Measurements from ENCODE around the gene VGLL2.

Gene VGLL2

DNA sequence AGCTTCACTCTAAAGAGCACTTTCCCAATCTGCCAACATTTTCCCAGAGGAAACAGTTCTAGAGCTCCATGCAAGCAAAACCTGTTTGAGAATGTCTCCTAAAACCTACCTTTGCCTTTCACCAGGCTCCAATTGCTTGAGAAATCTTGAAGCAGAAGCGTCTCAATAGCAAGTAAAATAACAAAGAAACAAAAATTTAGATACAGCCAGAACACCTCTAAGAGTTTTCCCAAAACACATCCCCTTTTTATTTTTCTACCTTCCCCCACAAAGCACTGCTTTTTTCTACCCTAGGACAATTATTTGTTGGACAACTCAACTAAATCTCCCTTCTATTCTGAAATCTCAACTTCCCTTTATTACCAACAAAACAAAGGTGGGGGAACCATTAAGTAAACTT, 3.6 kb downstream of the VGLL2 start:
- DNase-seq (ENCODE audit: low read depth in 1 of 2, low spot score in 1 of 2) = no peak

DNA sequence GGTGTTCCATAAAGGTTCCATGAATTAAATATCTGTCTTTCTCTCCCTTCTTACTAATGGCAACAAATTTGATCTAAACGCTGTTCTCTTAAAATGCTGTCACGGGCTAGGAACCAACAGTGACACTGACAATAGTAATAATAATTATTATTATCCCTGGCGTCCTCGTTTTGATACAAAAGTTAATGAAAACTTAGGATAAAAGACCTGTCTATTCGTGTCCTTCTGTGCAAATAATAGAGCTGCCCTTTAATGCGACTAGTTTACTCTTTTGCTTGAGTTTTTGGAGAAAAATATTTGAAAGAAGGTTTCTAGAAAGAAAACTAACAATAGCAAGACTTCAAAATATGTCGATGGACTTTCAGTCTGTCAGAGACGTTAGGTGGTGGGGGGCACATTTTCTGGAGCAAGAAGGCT, 4.3 kb downstream of the VGLL2 start:
- DNase-seq (ENCODE audit: low read depth in 1 of 2, low spot score in 1 of 2) = no peak

DNA sequence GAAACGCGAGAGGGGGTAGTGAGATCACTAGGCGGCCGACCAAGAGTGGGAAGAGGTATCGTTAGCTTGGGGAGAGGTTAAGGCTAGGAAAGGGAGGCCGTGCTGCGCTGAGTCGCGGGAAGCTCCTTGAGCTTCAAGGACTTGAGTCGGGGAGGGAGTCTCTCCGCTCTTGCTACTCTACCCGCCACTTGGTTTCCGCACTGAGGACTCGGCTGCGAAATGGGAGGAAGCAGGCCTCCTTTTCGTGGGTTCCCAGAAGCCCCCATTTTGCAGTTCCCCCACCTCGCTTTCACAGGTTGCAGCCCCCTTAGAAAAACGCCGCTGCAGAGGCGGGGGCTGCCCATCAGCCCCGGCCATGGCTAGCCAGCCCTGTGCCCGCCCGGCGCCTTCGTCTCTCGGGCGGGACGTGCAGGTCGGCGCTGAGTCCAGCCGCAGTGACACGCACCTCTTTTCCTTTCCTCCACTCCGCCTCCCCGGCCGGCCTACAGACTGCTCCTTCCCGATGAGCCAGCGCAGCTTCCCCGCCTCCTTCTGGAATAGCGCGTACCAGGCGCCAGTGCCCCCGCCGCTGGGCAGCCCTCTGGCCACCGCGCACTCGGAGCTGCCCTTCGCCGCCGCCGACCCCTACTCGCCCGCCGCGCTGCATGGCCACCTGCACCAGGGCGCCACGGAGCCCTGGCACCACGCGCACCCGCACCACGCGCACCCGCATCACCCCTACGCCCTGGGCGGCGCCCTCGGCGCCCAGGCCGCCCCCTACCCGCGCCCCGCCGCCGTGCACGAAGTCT, 4.9 kb downstream of the VGLL2 start:
- no peak for DNase-seq (ENCODE audit: low read depth in 1 of 2, low spot score in 1 of 2)

DNA sequence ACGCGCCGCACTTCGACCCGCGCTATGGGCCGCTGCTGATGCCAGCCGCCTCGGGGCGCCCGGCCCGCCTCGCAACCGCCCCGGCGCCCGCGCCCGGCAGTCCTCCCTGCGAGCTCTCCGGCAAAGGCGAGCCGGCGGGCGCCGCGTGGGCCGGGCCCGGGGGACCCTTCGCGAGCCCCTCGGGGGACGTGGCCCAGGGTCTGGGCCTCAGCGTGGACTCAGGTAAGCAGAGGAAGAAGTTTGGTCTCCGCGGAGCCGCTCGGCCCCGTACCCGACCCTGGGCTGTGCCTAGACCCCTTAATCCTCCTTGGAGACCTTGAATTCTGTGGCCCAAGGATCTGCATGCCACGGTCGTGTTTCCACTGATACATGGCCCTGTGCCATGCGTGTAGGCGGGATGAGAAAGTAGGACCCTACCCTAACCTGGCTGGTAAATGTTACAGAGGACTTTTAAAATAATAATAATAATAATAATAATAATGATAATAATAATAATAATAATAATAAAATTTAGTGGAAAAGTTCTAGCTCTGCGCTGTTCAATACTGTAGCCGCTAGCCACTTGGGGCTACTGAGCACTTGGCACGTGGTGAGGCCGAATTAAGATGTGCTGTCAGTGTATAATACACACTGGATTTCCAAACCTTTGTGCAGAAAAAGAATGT, 5.6 kb downstream of the VGLL2 start:
- no peak for DNase-seq (ENCODE audit: low read depth in 1 of 2, low spot score in 1 of 2)

DNA sequence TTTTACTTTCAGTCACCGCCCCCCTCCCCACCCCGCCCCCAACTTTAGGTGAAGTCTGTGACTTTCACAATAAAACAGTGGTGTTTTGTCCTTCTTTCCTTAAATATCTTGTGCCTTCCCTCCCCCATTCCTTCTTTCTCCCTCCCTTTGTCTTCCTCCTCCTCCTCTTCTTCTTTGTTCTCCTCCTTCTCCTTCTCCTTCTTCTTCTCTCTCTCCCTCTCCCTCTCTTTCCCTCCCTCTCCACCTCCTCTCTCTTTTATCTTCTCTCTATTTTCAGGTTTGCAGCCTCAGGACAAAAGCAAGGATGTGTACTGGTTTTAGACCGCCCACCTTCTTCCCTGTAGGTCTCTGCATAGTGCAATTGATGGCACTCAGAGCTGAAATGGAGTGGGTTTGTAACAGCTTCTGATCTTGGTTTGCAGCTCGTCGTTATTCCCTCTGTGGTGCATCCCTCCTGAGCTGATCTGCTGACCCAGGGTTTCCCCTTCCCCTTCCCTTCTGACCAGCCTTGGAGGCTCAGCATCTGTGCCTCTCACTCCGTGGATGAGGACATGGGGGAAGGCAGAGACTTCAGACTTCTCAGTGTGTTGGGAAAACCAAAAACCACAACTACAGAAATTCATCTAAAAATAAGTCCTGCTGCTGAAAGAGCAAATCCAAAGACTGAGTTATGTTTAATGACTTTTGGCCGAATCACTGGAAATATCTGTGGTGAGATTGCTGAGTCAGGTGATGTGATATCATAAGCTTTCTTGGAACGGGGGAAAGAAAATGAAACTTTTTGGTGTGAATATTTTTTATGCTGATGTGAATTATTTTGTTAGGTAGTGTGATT, 6.9 kb downstream of the VGLL2 start:
- DNase-seq (ENCODE audit: low read depth in 1 of 2, low spot score in 1 of 2) = no peak

DNA sequence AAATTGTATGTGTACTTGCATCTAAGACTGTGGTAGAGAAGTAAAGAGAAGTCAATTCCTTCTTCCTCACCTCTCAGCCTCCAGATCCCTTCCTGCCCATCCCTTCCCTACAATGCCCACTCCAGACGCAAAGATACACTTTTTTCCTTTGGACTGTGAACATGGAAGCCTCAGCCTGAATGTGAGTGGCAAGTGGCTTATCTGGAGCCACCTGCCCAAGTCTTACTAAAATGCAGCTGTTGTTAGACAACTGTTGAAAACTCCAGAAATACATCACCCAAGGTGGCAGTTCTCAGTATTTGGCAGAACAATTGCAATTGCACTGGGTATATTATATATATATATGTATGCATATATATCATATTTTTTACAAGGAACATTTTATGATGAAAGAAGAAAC, 7.5 kb downstream of the VGLL2 start:
- no peak for DNase-seq (ENCODE audit: low read depth in 1 of 2, low spot score in 1 of 2)

DNA sequence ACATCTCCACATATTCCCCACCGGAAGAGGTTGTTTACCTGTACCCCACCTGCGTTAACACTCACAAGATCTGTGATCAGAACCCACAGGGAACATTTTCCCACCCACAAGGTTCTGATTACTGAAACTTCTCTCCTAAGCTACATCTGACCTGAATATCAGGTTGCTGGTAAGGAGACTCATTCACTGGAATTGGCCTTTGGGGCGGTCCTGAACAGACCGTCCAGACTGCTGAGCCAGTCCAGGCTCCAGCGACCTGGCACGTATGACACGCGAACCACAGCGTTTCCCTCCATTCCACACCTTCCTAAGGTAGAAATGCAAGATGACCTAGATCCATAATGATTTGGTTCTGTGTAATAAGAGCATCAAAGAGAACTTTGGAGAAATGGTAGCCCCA, 9.8 kb downstream of the VGLL2 start:
- DNase-seq (ENCODE audit: low read depth in 1 of 2, low spot score in 1 of 2) = no peak

DNA sequence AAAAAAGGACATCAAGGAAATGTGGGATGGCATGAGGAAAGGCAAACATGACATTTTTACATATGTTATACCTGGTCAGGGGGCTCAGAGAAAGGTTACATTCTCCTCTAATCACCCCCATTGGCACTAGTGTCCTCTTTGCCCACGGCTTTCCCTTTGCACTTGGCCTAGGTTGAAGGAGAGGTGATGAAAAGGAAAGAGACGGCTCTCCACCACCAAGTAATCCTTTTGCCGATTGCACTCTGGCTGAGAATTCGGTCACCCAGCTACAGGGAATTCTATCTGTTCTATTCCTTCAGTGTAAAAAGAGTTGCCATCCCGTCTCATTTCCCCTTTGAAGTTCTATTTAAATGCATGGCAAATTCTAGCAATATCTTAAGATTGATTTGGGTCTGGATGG, 10.4 kb downstream of the VGLL2 start:
- DNase-seq (ENCODE audit: low read depth in 1 of 2, low spot score in 1 of 2) = no peak

DNA sequence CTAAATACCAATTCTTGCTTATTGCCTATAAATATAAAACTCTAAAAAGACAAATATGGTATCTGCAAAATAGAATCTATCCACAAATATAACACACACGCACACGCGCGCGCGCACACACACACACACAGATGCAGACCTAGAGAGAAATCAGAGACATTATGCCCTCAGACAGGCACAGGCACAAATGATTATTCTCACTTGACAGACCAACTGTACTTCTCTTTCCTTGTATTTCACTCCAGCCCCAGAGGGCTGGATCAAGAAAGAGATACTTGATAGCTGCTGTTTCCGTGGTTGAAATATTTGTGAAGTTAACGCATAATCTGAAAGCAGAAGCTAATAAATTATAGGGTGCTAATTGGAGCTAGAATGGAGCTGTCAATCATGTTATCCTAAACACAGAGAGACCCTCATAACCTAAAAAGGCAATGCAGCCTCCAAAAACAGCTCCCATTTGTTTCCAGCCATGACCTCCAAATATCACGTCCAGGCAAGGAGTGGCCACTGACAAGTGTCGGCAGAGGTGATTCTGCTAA, 11.5 kb downstream of the VGLL2 start:
- DNase-seq (ENCODE audit: low read depth in 1 of 2, low spot score in 1 of 2) = no peak

DNA sequence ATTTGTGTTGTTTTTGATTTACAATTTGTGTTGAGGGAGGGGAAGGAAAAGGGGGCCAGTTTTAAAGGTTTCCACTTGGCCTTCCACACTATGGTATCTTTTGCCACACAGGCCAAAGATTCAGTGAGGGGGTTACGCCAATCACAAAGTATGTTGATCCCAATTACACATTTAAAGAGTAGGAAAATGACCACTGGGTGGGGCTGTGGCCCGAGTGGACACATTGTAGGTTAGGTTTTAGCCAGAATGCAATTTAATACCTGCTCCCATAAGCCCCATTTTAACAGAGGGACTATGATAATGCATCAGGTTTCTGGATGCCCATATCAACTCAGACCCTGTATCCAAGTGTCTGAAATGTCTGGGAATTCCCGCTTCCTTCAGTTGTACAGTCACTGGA, 15.6 kb downstream of the VGLL2 start:
- DNase-seq (ENCODE audit: low read depth in 1 of 2, low spot score in 1 of 2) = no peak

DNA sequence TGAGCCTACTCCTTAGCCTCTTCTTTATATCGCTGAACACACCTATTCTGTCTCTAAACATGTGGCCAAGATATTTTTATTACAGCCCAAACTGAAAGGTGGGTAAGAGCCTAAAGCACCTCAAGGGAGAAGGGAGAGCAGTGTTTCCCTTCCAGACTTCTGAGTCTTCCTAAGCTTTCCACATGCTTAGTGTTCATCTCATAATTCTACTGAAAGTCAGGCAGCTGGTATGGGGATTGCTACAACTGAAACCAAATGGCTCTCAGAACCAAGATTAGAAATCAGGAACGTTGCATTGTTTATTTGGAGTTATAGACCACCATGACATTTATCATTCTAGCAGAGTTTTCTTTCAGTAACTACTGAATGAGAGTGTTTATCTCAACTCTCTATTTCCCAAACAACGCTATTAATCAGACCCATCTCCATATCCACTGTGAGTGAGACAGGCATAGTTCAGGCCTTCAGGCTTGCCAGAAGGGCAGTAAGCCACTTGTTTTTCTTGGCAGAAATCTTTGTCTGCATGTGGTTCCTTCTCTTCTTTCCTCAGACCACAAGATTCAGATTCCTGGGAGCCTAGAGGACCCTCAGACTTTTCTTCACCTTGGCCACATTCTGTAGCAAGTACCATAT, 22.8 kb downstream of the VGLL2 start:
- DNase-seq (ENCODE audit: low read depth in 1 of 2, low spot score in 1 of 2) = no peak

DNA sequence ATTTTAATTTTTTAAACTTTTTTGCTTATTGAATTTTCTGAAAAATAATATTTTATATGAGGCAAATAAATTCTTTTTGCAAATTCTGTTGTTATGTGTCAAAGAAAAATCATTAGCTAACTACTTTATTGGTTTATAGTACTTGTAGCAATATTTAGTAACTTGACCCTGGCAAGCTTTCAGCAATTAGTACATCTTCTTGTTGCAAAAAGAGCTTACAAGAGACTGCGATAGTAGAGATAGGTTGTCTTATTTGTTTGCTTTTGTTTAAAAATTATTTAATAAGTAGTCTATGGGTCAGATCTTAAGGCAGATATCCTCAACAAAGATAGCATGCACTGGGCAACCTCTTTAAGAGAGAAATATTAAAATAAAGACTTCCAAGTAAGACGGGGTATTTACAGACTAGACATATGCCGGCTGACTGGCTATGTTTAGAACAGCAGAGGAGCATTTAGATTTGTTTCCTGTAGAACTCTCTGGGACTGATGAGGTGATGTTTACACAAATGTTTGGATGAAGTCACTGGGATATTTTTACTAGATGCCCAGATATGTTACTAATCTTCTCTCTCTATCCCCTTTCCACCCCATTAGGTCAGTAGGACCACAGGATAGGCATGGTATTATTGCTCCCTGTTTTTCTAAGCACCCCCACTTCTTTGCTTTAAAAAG, 25.0 kb downstream of the VGLL2 start:
- no peak for DNase-seq (ENCODE audit: low read depth in 1 of 2, low spot score in 1 of 2)

DNA sequence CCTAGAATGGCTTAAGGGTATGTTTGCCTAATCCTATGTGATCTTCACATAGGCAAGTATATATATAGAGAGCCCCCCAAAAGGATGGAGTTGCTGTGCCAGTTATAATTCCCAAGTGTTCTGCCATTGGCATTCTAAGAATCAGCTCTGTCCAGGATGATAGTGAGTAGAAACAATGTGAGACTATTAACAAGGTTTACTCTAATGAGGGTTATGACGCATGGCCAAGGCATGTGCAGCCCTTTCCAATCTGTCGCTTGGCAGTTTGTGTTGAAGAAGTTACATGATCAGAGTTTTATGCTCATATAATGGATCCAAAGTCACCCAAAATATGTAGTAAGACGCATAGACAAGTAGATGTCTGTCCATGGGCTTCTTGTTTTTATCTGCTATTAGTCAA, 33.6 kb downstream of the VGLL2 start:
- DNase-seq (ENCODE audit: low read depth in 1 of 2, low spot score in 1 of 2) = no peak

DNA sequence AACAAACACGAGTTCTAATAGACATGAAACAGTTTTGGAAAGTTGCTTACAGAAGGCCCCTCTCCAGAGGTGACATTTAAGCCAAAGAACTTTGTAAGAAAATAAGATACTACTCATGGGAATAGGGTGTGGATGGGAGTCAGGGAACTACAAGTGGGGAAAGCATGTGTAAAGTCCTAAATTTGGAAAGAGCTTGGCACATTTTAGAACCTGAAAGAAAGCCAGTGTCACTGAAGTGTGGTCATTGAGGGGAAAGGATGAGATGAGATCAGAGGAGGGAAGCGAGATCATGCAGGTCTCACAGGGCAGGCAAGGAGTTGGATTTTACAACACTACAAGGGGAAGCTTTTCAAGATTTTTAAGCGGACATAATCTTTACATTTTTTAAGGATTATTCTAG, 38.0 kb downstream of the VGLL2 start:
- DNase-seq (ENCODE audit: low read depth in 1 of 2, low spot score in 1 of 2) = no peak

DNA sequence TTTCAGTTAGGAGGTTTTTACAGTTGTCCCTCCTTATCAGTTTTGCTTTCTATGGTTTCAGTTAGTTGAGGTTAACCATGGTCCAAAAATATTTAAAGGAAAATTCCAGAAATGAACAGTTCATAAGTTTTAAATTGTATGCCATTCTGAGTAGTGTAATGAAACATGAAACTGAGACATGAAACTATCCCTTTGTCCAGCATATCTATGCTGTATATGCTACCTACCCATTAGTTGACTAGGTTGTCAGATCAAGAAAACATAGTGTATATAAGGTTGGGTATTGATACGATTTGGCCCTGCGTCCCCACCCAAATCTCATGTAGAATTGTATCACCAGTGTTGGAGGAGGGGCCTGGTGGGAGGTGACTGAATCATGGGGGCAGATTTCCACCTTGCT, 39.1 kb downstream of the VGLL2 start:
- DNase-seq (ENCODE audit: low read depth in 1 of 2, low spot score in 1 of 2) = no peak

DNA sequence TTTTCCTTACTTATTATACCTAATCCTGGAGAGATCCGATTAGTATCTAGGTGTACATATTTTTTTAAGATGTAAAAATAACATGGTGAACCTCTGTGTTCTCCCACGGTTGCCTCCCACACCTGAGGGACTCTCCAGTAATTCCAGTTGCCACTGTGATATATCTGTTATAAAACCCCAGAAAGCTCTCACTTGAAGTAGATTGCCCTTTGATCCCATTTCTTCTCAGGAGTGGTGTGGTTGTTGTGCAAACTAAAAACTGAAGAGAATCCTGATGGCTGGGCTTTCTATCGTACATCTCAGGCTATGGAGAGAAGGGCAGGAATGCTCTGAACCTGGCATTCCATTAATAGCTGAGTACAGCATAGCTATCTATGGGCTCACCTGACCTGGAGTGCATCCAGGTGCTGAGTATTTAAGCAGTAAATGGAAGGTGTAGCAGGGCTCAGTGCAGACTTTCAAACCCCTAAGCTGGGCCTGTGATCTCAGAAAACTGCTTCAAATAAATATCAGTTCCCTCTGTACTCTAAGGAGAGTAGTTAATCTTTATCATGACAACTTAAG, 41.0 kb downstream of the VGLL2 start:
- no peak for DNase-seq (ENCODE audit: low read depth in 1 of 2, low spot score in 1 of 2)

DNA sequence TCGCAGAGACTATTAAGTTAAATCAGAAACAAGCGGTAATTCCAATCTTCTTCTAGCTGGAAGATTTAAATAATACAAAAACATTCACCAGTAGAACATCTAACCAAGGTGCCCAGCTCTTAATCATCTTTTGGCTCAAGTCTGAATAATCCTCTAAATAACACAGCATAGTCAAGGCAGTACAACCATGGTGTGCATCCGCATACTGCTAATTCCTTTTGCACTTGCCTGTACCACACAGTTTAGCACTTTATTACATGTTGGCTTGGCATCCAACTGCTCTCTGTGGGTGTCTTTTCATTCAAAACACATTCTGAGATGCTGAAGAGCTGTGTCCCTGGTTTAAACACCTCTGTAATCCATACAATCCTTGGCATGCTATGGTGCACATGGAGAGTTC, 42.3 kb downstream of the VGLL2 start:
- DNase-seq (ENCODE audit: low read depth in 1 of 2, low spot score in 1 of 2) = no peak

DNA sequence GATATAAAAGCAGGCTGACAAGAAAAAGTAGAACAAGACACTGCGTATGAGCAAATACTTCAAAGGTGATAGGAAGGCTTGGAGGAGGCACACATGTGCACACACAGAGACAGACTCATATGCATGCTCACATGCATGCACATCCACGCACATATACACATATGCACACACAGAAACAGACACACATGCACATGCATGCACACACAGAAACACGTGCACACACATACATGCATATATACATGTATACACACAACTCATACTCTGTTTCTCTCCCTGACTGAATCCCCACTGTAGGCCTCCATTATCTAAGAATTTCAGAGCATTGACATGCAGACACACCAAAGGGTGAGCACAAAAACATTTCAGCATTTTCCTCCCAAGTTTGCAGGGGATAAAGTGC, 43.7 kb downstream of the VGLL2 start:
- no peak for DNase-seq (ENCODE audit: low read depth in 1 of 2, low spot score in 1 of 2)

DNA sequence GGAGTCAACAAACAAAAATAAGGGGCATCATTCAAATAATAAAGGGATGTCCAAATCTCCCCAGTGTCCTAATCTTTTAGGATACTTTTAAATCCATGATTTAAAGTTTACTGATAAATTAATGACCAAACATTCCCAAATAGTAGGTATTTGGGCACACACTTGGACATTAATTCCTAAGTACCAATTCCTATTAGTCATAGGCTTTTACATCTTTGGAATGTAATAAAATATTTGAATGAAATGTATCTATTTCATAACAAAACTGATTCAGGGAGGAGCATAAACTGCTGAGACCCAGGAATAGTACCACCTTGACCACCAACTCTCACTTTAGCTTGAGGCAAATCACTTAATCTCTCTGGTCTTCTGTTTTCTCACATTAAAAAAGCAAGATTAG, 44.3 kb downstream of the VGLL2 start:
- DNase-seq (ENCODE audit: low read depth in 1 of 2, low spot score in 1 of 2) = no peak

DNA sequence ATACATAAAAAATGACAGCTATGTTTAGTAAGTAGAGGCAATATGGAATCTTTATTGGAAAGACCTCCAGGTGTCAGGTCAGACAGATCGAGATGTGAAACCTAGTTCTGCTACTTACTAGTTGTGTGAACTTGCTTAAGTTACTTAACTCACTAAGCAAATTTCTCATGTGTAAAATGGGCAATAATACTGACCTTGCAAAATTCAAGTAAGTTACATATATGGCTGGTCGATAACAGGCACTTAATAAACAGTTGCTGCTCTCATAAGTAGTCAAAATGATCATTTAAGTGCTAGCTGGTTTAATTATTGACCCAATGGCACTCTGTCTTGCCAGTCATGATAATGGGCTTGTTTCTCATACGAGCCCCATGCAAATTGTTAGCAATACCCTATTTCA, 46.0 kb downstream of the VGLL2 start:
- DNase-seq (ENCODE audit: low read depth in 1 of 2, low spot score in 1 of 2) = no peak

DNA sequence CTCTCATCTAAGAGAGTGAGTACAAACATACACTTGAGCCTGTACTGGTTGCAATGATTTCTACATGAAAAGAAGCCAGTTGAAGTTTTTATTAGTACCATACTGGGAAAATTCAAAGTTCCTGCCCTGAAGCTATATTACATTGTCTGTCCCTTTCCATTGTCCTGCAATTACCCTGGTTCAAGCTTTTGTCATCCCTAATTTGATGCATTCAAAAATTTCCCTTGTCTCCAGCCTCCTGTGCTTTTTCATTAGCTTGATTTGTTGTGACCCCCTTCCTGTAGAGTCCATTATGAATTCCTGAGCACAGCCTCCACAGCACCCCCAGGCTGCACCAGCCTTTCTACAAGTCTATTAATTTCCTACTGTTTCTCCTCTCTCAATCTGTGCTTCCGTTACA, 46.4 kb downstream of the VGLL2 start:
- no peak for DNase-seq (ENCODE audit: low read depth in 1 of 2, low spot score in 1 of 2)

All from activated CD4-positive, alpha-beta T cell treated with anti-CD3 and anti-CD28 coated beads, Interleukin-2, amount 50 U/mL, for 24 hours (primary cell).